HepG2 (cell line): ENCODE data around the gene SUN5. TPM values are rescaled to one million over a fixed set of nuclear protein-coding genes. Genes with fewer than 3 reads are reported as not detected.
A peak's percentile ranks its signal among the peaks of the same experiment; 100 is the strongest.

ENCODE experiments used
- BATF2 ChIP-seq: sonication (generic); formaldehyde crosslinking; IDR thresholded peaks from 2 replicates; pipeline ENCODE4 v1.8.0; 2022; ENCODE audit warnings: mild to moderate bottlenecking, missing genetic modification reagents, moderate library complexity
- CENPT ChIP-seq: sonication (generic); formaldehyde crosslinking; IDR thresholded peaks from 2 replicates; pipeline ENCODE4 v1.8.0; 2022; ENCODE audit warnings: low read depth, mild to moderate bottlenecking, moderate library complexity, missing genetic modification reagents
- ELK4 ChIP-seq: sonication (generic); formaldehyde crosslinking; IDR thresholded peaks from 2 replicates; pipeline ENCODE4 v1.9.0; 2021; ENCODE audit warnings: missing genetic modification reagents, borderline replicate concordance
- HNRNPH1 ChIP-seq: fragments of 200-400 bp; formaldehyde crosslinking; optimal IDR thresholded peaks from 2 replicates; pipeline ENCODE3; 2017; ENCODE audit warnings: mild to moderate bottlenecking, low read depth, low read length
- HNRNPL ChIP-seq: fragments of 200-400 bp; formaldehyde crosslinking; IDR thresholded peaks from 2 replicates; pipeline ENCODE4 v1.6.1; 2017; ENCODE audit warnings: mild to moderate bottlenecking, low read depth, low read length
- NFYB ChIP-seq: sonication (generic); formaldehyde crosslinking; IDR thresholded peaks from 2 replicates; pipeline ENCODE4 v1.4.0; 2020; ENCODE audit warnings: missing genetic modification reagents
- NR2C2 ChIP-seq: sonication (generic); formaldehyde crosslinking; IDR thresholded peaks from 2 replicates; pipeline ENCODE4 v1.4.0; 2020; ENCODE audit warnings: missing genetic modification reagents, mild to moderate bottlenecking, moderate library complexity, borderline replicate concordance
- NRL ChIP-seq: sonication (generic); formaldehyde crosslinking; IDR thresholded peaks from 2 replicates; pipeline ENCODE4 v1.5.0; 2020; ENCODE audit warnings: missing genetic modification reagents, mild to moderate bottlenecking, moderate library complexity, borderline replicate concordance
- RCOR2 ChIP-seq: IDR thresholded peaks from 2 replicates; pipeline ENCODE4 v1.6.1; 2016; ENCODE audit warnings: missing biosample characterization, missing genetic modification reagents
- SP1 ChIP-seq, 2 experiments: fragments of 450-650 bp in 1 of 2; sonication (generic) in 1 of 2; formaldehyde crosslinking in 1 of 2; IDR thresholded peaks; 2 replicates each; pipeline versions ENCODE4 v1.4.0 to v1.6.1; 2016 to 2020; ENCODE audit warnings: missing genetic modification reagents in 1 of 2
- TBX2 ChIP-seq: sonication (generic); formaldehyde crosslinking; IDR thresholded peaks from 2 replicates; pipeline ENCODE4 v1.5.0; 2020; ENCODE audit warnings: missing genetic modification reagents, mild to moderate bottlenecking, borderline replicate concordance
- ZBTB49 ChIP-seq: sonication (generic); formaldehyde crosslinking; IDR thresholded peaks from 2 replicates; pipeline ENCODE4 v1.4.0; 2020; ENCODE audit warnings: missing genetic modification reagents, borderline replicate concordance
- ZNF788 ChIP-seq: sonication (generic); formaldehyde crosslinking; IDR thresholded peaks from 2 replicates; pipeline ENCODE4 v1.5.0; 2020; ENCODE audit warnings: mild to moderate bottlenecking, missing genetic modification reagents, borderline replicate concordance
- polyA plus RNA-seq, 8 experiments: library from polyadenylated mRNA; depleted of rRNA in 3 of 8; stranded (reverse) in 7 of 8; unstranded in 1 of 8; fragments of >200 nt; fragmentation: Illumina TruSeq in 4 of 8; extraction: Trizol in 4 of 8; gene quantifications; 2 replicates each; pipeline versions ENCODE4 v1.2.1 to v1.2.3, GENCODE V29; 2011 to 2016; ENCODE audit warnings: low read depth in 4 of 8, missing spikeins in 1 of 8, mixed read lengths in 1 of 8; ENCODE audit not compliant: insufficient read depth in 1 of 8
- total RNA-seq, 5 experiments: library from RNA; depleted of rRNA; stranded (reverse); fragments of >200 nt; fragmentation: Illumina TruSeq; extraction: Trizol; gene quantifications; 2 replicates each; pipeline ENCODE4 v1.2.3, GENCODE V29; 2016; ENCODE audit warnings: low read depth in 1 of 5
- TF ChIP-seq, protein P1 (sequence below): sonication (generic); formaldehyde crosslinking; IDR thresholded peaks from 2 replicates; pipeline ENCODE4 v1.5.1; 2020; ENCODE audit warnings: mild to moderate bottlenecking, missing genetic modification reagents, moderate library complexity
- TF ChIP-seq, protein P2 (sequence below): sonication (generic); formaldehyde crosslinking; IDR thresholded peaks from 2 replicates; pipeline ENCODE4 v1.8.1; 2023; ENCODE audit warnings: mild to moderate bottlenecking, inconsistent platforms, moderate library complexity, missing genetic modification reagents, borderline replicate concordance
- TF ChIP-seq, protein P3 (sequence below): sonication (generic); formaldehyde crosslinking; IDR thresholded peaks from 2 replicates; pipeline ENCODE4 v1.4.0; 2020; ENCODE audit warnings: missing genetic modification reagents

The SUN5 gene
- total and polyA plus RNA-seq, 2 of the 13 experiments (the other 11 are each of a cell fraction or from before 2014, with no cell fraction given) = not detected

GRCh38 chr20:32972181-32973076 lies 31.8 kb downstream of the SUN5 start (continued):
- peak; percentile 46 for TF ChIP-seq HNRNPH1
- peak; percentile 45; the same call in 1 of the 2 replicates for TF ChIP-seq ZNF788 (CRISPR knock-in tag)
- TF ChIP-seq, protein P1, sequence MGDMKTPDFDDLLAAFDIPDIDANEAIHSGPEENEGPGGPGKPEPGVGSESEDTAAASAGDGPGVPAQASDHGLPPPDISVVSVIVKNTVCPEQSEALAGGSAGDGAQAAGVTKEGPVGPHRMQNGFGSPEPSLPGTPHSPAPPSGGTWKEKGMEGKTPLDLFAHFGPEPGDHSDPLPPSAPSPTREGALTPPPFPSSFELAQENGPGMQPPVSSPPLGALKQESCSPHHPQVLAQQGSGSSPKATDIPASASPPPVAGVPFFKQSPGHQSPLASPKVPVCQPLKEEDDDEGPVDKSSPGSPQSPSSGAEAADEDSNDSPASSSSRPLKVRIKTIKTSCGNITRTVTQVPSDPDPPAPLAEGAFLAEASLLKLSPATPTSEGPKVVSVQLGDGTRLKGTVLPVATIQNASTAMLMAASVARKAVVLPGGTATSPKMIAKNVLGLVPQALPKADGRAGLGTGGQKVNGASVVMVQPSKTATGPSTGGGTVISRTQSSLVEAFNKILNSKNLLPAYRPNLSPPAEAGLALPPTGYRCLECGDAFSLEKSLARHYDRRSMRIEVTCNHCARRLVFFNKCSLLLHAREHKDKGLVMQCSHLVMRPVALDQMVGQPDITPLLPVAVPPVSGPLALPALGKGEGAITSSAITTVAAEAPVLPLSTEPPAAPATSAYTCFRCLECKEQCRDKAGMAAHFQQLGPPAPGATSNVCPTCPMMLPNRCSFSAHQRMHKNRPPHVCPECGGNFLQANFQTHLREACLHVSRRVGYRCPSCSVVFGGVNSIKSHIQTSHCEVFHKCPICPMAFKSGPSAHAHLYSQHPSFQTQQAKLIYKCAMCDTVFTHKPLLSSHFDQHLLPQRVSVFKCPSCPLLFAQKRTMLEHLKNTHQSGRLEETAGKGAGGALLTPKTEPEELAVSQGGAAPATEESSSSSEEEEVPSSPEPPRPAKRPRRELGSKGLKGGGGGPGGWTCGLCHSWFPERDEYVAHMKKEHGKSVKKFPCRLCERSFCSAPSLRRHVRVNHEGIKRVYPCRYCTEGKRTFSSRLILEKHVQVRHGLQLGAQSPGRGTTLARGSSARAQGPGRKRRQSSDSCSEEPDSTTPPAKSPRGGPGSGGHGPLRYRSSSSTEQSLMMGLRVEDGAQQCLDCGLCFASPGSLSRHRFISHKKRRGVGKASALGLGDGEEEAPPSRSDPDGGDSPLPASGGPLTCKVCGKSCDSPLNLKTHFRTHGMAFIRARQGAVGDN = peak; percentile 38
- TF ChIP-seq RCOR2 (CRISPR knock-in tag) = no peak
- TF ChIP-seq HNRNPL = peak; percentile 85; the same call in 1 of the 2 replicates
- TF ChIP-seq CENPT (CRISPR knock-in tag) = 0 out of 2 replicates have a peak, but pooled peaks have one; percentile 55
- 0 out of 2 replicates have a peak, but pooled peaks have one; percentile 28 for TF ChIP-seq BATF2 (CRISPR knock-in tag)
- peak; percentile 67 for TF ChIP-seq NFYB (CRISPR knock-in tag)
- TF ChIP-seq, protein P2, sequence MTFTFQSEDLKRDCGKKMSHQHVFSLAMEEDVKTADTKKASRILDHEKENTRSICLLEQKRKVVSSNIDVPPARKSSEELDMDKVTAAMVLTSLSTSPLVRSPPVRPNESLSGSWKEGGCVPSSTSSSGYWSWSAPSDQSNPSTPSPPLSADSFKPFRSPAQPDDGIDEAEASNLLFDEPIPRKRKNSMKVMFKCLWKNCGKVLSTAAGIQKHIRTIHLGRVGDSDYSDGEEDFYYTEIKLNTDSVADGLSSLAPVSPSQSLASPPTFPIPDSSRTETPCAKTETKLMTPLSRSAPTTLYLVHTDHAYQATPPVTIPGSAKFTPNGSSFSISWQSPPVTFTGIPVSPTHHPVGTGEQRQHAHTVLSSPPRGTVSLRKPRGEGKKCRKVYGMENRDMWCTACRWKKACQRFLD = 0 out of 2 replicates have a peak, but pooled peaks have one; percentile 47
- TF ChIP-seq TBX2 (CRISPR knock-in tag) = peak; percentile 46; the same call in 1 of the 2 replicates
- TF ChIP-seq, protein P3, sequence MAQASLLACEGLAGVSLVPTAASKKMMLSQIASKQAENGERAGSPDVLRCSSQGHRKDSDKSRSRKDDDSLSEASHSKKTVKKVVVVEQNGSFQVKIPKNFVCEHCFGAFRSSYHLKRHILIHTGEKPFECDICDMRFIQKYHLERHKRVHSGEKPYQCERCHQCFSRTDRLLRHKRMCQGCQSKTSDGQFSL (CRISPR knock-in tag) = 0 out of 2 replicates have a peak, but pooled peaks have one; percentile 48
- TF ChIP-seq ELK4 (CRISPR knock-in tag) = peak; percentile 29; the same call in 1 of the 2 replicates
- TF ChIP-seq SP1 (IDR thresholded peaks at IDR 0.05) = no peak
- no peak for TF ChIP-seq SP1 (CRISPR knock-in tag; IDR thresholded peaks at IDR 0.05)
- TF ChIP-seq NRL (CRISPR knock-in tag) = peak; percentile 45; the same call in 1 of the 2 replicates
- no peak for TF ChIP-seq ZBTB49 (CRISPR knock-in tag)
- peak; percentile 77; the same call in 1 of the 2 replicates for TF ChIP-seq NR2C2 (CRISPR knock-in tag)
